GM23338 (cell line): Measurements from ENCODE around the gene CMSS1. TPM values are rescaled to one million over a fixed set of nuclear protein-coding genes. Genes with fewer than 3 reads are reported as not detected.

Experiments used
- ATAC-seq: fragments of 200-7000 bp; cut with Tn5 transposase; 3 replicates; pipeline ENCODE4 v1.9.1; 2020
- DNase-seq: peaks from one replicate; pipeline ENCODE4 v3.0.0-alpha.2; 2015; ENCODE audit warnings: low spot score
- H2AFZ ChIP-seq: fragments of 200-600 bp; sonication (generic); 2 replicates; pipeline ENCODE4 v1.8.0; 2016; ENCODE audit warnings: antibody characterized with exemption, mild to moderate bottlenecking, moderate library complexity
- H3F3A ChIP-seq: fragments of 200-600 bp; sonication (generic); replicated peaks from 2 replicates; pipeline ENCODE4 v1.8.0; 2017; ENCODE audit warnings: antibody characterized with exemption, mixed run types, low read depth
- H3K27ac ChIP-seq: fragments of 200-600 bp; sonication (generic); 2 replicates; pipeline ENCODE4 v1.6.1; 2016; ENCODE audit warnings: low read depth
- H3K27me3 ChIP-seq: fragments of 200-600 bp; sonication (generic); 2 replicates; pipeline ENCODE4 v1.8.0; 2016; ENCODE audit warnings: mild to moderate bottlenecking, mixed run types, moderate library complexity; ENCODE audit not compliant: insufficient read depth
- H3K36me3 ChIP-seq: fragments of 200-600 bp; sonication (generic); 2 replicates; pipeline ENCODE4 v1.8.0; 2016; ENCODE audit warnings: mild to moderate bottlenecking; ENCODE audit not compliant: insufficient read depth
- H3K4me1 ChIP-seq: fragments of 200-600 bp; sonication (generic); 2 replicates; pipeline ENCODE4 v1.8.0; 2016; ENCODE audit warnings: mild to moderate bottlenecking, moderate library complexity; ENCODE audit not compliant: insufficient read depth
- H3K4me2 ChIP-seq: fragments of 200-600 bp; sonication (generic); 2 replicates; pipeline ENCODE4 v1.7.1; 2017; ENCODE audit warnings: mixed run types
- H3K4me3 ChIP-seq: fragments of 200-600 bp; sonication (generic); 2 replicates; pipeline ENCODE4 v1.6.1; 2016; ENCODE audit warnings: mixed run types
- H3K79me2 ChIP-seq: fragments of 200-600 bp; sonication (generic); replicated peaks from 2 replicates; pipeline ENCODE4 v1.8.0; 2017; ENCODE audit warnings: mild to moderate bottlenecking; ENCODE audit not compliant: insufficient read depth
- H3K9me2 ChIP-seq: fragments of 200-600 bp; sonication (generic); 2 replicates; pipeline ENCODE4 v1.8.0; 2017; ENCODE audit not compliant: insufficient read depth
- H4K20me1 ChIP-seq: fragments of 200-600 bp; sonication (generic); replicated peaks from 2 replicates; pipeline ENCODE4 v1.8.0; 2017; ENCODE audit warnings: mild to moderate bottlenecking; ENCODE audit not compliant: insufficient read depth
- H3K27ac Mint-ChIP-seq: 2 replicates; pipeline ENCODE4 v1.8.0; 2020; ENCODE audit warnings: inconsistent platforms, mild to moderate bottlenecking, moderate library complexity, mixed read lengths
- H3K27me3 Mint-ChIP-seq: 3 replicates; pipeline ENCODE4 v1.8.0; 2022; ENCODE audit warnings: low read depth, mild to moderate bottlenecking, moderate library complexity, mixed read lengths, inconsistent platforms; ENCODE audit not compliant: insufficient read depth, poor library complexity
- H3K36me3 Mint-ChIP-seq: 3 replicates; pipeline ENCODE4 v1.8.0; 2021; ENCODE audit warnings: low read depth, mild to moderate bottlenecking, inconsistent platforms, moderate library complexity, mixed read lengths
- H3K4me1 Mint-ChIP-seq: 3 replicates; pipeline ENCODE4 v1.8.0; 2020; ENCODE audit warnings: mild to moderate bottlenecking, inconsistent platforms, mixed read lengths
- H3K4me3 Mint-ChIP-seq: 3 replicates; pipeline ENCODE4 v1.8.0; 2021; ENCODE audit warnings: moderate library complexity, mild to moderate bottlenecking, inconsistent platforms, mixed read lengths
- H3K9me3 Mint-ChIP-seq: 3 replicates; pipeline ENCODE4 v1.8.0; 2020; ENCODE audit warnings: moderate library complexity, mild to moderate bottlenecking, inconsistent platforms, mixed read lengths
- CREB1 ChIP-seq: fragments of 250-450 bp; sonication (Bioruptor Pico); IDR thresholded peaks from 2 replicates; pipeline ENCODE4 v1.5.0; 2020; ENCODE audit warnings: low read depth, mild to moderate bottlenecking, moderate library complexity
- CTCF ChIP-seq, 2 experiments: fragments of 200-600 bp in 1 of 2; sonication (generic) in 1 of 2; conservative IDR thresholded peaks; 2 replicates each; pipeline versions ENCODE4 v1.5.1 to v1.6.1; 2016 to 2017; ENCODE audit warnings: antibody characterized with exemption in 2 of 2, low read depth in 2 of 2, mild to moderate bottlenecking in 2 of 2, moderate library complexity in 1 of 2
- ETS1 ChIP-seq: IDR thresholded peaks from 2 replicates; pipeline ENCODE4 v1.6.1; 2016; ENCODE audit warnings: antibody characterized with exemption
- EZH2 ChIP-seq: fragments of 200-600 bp; sonication (generic); IDR thresholded peaks from one replicate; pipeline ENCODE4 v1.8.0; 2017; ENCODE audit warnings: antibody characterized with exemption, mild to moderate bottlenecking, low read depth; ENCODE audit not compliant: unreplicated experiment
- EZH2phosphoT487 ChIP-seq: fragments of 200-600 bp; sonication (generic); IDR thresholded peaks from one replicate; pipeline ENCODE4 v1.8.1; 2018; ENCODE audit warnings: antibody characterized with exemption; ENCODE audit not compliant: unreplicated experiment
- JUNB ChIP-seq: IDR thresholded peaks from one replicate; pipeline ENCODE4 v1.6.1; 2016; ENCODE audit warnings: antibody characterized with exemption; ENCODE audit not compliant: unreplicated experiment
- NANOG ChIP-seq: IDR thresholded peaks from 2 replicates; pipeline ENCODE4 v1.6.1; 2016; ENCODE audit warnings: antibody characterized with exemption, borderline replicate concordance
- POLR2AphosphoS5 ChIP-seq: IDR thresholded peaks from 2 replicates; pipeline ENCODE4 v1.6.1; 2016; ENCODE audit warnings: antibody characterized with exemption, low read depth
- REST ChIP-seq: IDR thresholded peaks from one replicate; pipeline ENCODE4 v1.6.1; 2018; ENCODE audit warnings: antibody characterized with exemption; ENCODE audit not compliant: unreplicated experiment
- STAT1 ChIP-seq: IDR thresholded peaks from one replicate; pipeline ENCODE4 v1.6.1; 2016; ENCODE audit warnings: antibody characterized with exemption; ENCODE audit not compliant: unreplicated experiment
- ZNF114 ChIP-seq: fragments of 250-450 bp; sonication (Bioruptor Pico); IDR thresholded peaks from 2 replicates; pipeline ENCODE4 v1.5.0; 2020; ENCODE audit warnings: mild to moderate bottlenecking, moderate library complexity
- ZNF331 ChIP-seq: fragments of 250-450 bp; sonication (Bioruptor Pico); IDR thresholded peaks from 2 replicates; pipeline ENCODE4 v1.5.0; 2020; ENCODE audit warnings: low read depth, mild to moderate bottlenecking, moderate library complexity
- ZNF462 ChIP-seq: fragments of 250-450 bp; sonication (Bioruptor Pico); IDR thresholded peaks from 2 replicates; pipeline ENCODE4 v1.5.0; 2020; ENCODE audit warnings: mild to moderate bottlenecking, moderate library complexity
- polyA plus RNA-seq: library from polyadenylated mRNA; unstranded; fragments of >200 nt; fragmentation: Nextera tagmentation; extraction: Ambion mirVana; gene quantifications from 2 replicates; pipeline ENCODE4 v1.2.1, GENCODE V29; 2016
- total RNA-seq: library from RNA; depleted of rRNA; stranded (reverse); fragments of >200 nt; shearing (Covaris generic); gene quantifications from 2 replicates; pipeline ENCODE4 v1.2.3, GENCODE V29; 2014

CMSS1 gene
- total and polyA plus RNA-seq, 2 experiments from 2014 or later: 39.4 to 187 TPM

GRCh38 chr3:99863002-99863401 lies 45.3 kb downstream of the CMSS1 start:
- Histone ChIP-seq H2AFZ (no peak overlapping the region), H3K79me2 (peaks cover 15% of the 10 kb centered on the region; the same call in 1 of the 2 replicates), H3K36me3 (no peaks in the 10 kb centered on the region), H4K20me1 (peaks cover 35% of the 10 kb centered on the region), H3K27ac (no peak overlapping the region), H3K9me2 (no peaks in the 10 kb centered on the region), H3K4me1 (no peaks in the 10 kb centered on the region), H3F3A (no peaks in the 10 kb centered on the region), H3K27me3 (peaks cover 15% of the 10 kb centered on the region), H3K4me2 (no peak overlapping the region), H3K4me3 (no peak overlapping the region)
- Mint-ChIP-seq H3K27ac (no peak overlapping the region), H3K9me3 (no peaks in the 10 kb centered on the region), H3K4me1 (peaks cover 21% of the 10 kb centered on the region; the same call in 2 of the 3 replicates), H3K27me3 (peaks cover 8% of the 10 kb centered on the region), H3K36me3 (peaks cover 8% of the 10 kb centered on the region; the same call in 2 of the 3 replicates), H3K4me3 (no peak overlapping the region)
- ATAC-seq (no peak), DNase-seq (no peak)
- TF ChIP-seq JUNB: no peak
- no peak for TF ChIP-seq CREB1 (CRISPR knock-in tag)
- TF ChIP-seq EZH2phosphoT487: no peak
- TF ChIP-seq STAT1: no peak
- TF ChIP-seq CTCF (conservative IDR thresholded peaks at IDR 0.05; ENCODE audit: low read depth in 2 of 2): no peak
- no peak for TF ChIP-seq ETS1
- TF ChIP-seq ZNF462 (CRISPR knock-in tag): no peak
- no peak for TF ChIP-seq ZNF114
- TF ChIP-seq NANOG: no peak
- TF ChIP-seq ZNF331 (CRISPR knock-in tag): no peak
- no peak for TF ChIP-seq EZH2
- TF ChIP-seq POLR2AphosphoS5: no peak
- no peak for TF ChIP-seq REST
